Endothelial cell of umbilical vein (primary cell): ENCODE measurements around the gene SRBD1.

ENCODE experiments used
- EZH2 ChIP-seq: IDR thresholded peaks from 2 replicates; pipeline ENCODE4 v1.6.1; 2012; ENCODE audit warnings: borderline replicate concordance, low read depth, mild to moderate bottlenecking, moderate library complexity, low read length, inconsistent platforms; ENCODE audit not compliant: severe bottlenecking
- POLR2A ChIP-seq: IDR thresholded peaks from 2 replicates; pipeline ENCODE4 v1.6.1; 2012; ENCODE audit warnings: low read depth, mild to moderate bottlenecking, control low read depth, low read length
- POLR2AphosphoS5 ChIP-seq: IDR thresholded peaks from 2 replicates; pipeline ENCODE4 v1.6.1; 2012; ENCODE audit warnings: low read depth, mild to moderate bottlenecking, control low read depth, low read length, moderate library complexity; ENCODE audit not compliant: insufficient read depth
- TF ChIP-seq, protein P1 (sequence below), 2 donors: IDR thresholded peaks; 1 replicate in 1 of 2; 2 replicates in 1 of 2; pipeline ENCODE4 v1.5.1; 2011; ENCODE audit warnings: low read length in 2 of 2, mild to moderate bottlenecking in 2 of 2, moderate library complexity in 2 of 2, control low read depth in 1 of 2, inconsistent platforms in 1 of 2, low read depth in 1 of 2; ENCODE audit not compliant: insufficient read depth in 1 of 2; ENCODE audit errors: extremely low read depth in 1 of 2
- TF ChIP-seq, protein P2 (sequence below): IDR thresholded peaks from 2 replicates; pipeline ENCODE4 v1.6.1; 2011; ENCODE audit not compliant: insufficient read depth, insufficient read length

DNA sequence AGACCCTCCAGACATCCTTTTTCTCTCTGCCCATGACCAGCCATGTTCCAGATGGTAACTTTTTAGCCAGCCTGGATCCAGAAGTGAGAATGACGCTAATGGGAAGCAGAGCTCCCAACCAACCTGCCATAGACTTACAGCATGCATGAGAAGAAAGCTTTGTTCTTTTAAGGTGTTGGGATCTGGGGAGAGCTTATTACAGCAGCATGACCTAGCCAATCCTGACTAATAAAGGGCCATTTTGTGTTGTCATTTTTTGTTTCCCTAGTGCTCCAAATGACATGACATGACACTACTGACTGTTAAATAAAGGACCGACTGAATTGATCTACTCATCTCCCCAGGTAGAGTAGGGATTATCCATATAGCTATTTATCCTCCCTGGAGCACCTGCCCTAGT is 35.2 kb upstream of the SRBD1 start:
- TF ChIP-seq, protein P1, sequence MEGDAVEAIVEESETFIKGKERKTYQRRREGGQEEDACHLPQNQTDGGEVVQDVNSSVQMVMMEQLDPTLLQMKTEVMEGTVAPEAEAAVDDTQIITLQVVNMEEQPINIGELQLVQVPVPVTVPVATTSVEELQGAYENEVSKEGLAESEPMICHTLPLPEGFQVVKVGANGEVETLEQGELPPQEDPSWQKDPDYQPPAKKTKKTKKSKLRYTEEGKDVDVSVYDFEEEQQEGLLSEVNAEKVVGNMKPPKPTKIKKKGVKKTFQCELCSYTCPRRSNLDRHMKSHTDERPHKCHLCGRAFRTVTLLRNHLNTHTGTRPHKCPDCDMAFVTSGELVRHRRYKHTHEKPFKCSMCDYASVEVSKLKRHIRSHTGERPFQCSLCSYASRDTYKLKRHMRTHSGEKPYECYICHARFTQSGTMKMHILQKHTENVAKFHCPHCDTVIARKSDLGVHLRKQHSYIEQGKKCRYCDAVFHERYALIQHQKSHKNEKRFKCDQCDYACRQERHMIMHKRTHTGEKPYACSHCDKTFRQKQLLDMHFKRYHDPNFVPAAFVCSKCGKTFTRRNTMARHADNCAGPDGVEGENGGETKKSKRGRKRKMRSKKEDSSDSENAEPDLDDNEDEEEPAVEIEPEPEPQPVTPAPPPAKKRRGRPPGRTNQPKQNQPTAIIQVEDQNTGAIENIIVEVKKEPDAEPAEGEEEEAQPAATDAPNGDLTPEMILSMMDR (IDR thresholded peaks at IDR 0.05; ENCODE audit: extremely low read depth in 1 of 2, insufficient read depth in 1 of 2, low read depth in 1 of 2, low read length in 2 of 2), result no peak
- TF ChIP-seq, protein P2, sequence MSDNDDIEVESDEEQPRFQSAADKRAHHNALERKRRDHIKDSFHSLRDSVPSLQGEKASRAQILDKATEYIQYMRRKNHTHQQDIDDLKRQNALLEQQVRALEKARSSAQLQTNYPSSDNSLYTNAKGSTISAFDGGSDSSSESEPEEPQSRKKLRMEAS, result no peak
- no peak for TF ChIP-seq EZH2
- TF ChIP-seq POLR2A, result no peak
- TF ChIP-seq POLR2AphosphoS5, result no peak
